ENCODE results near the gene MED13L.

Gene MED13L

DNA sequence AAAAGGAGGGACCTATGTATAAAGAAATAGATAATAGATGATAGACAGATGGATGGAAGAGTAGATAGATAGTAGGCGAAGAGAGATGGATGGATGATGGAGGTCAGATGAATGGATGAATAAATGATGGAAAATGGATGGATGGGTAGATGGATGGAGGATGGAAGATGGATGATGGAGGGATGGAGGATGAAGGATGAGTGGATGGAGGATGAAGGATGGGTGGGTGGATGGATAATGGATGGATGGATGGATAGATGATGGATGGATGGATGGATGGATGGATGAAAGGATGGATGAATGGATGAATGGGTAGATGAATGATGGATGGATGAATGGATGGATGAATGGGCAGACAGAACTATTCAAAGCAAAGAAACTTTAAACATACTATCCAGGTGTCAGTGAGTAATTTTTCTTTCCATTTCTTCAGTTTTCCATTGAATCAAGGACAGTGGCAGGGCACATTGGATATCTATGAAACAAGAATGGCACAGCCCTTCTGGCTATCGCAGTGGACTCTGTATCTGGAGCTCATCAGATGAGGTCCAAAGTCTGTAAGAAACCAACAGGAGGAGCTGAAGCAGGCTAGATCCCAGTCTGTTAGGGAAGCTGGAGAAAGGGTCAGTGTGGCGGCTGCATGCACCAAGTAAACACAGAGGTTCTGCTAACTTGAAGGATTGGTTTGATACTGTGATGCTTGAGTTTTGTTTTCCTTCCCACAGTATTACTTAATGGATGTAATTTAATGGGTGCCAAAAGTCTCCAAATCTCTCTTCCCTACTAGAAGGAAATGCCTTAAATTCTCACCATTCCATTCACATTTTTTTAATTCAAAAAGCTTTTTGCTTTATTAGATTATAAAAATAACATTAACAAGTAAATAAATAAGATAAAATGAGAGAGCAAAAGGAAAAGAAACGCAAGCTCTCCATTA lies 18.1 kb upstream of the MED13L start:
- Histone ChIP-seq H3K4me3 (ENCODE audit: insufficient read depth, low read length, poor library complexity, severe bottlenecking) (no peak overlapping the region), H4K20me1 (ENCODE audit: low read depth, low read length) (no peaks in the 10 kb centered on the region), H3K9me3 (ENCODE audit: insufficient read depth, low read length) (no peaks in the 10 kb centered on the region), H3K79me2 (ENCODE audit: insufficient read depth, low read length) (no peaks in the 10 kb centered on the region), H2AFZ (ENCODE audit: low read depth, low read length, severe bottlenecking) (no peak overlapping the region), H3F3A (ENCODE audit: insufficient read depth) (no peaks in the 10 kb centered on the region), H3K9ac (ENCODE audit: low read length) (no peak overlapping the region), H3K9me2 (replicated peaks; ENCODE audit: insufficient read depth, low read length) (no peaks in the 10 kb centered on the region), H3K4me2 (ENCODE audit: low read depth, low read length, poor library complexity, severe bottlenecking) (no peak overlapping the region), H3K27me3 (ENCODE audit: low read length) (no peaks in the 10 kb centered on the region), H3K36me3 (ENCODE audit: low read length) (no peaks in the 10 kb centered on the region), H3K27ac (ENCODE audit: low read depth, low read length) (no peak overlapping the region)
- TF ChIP-seq, protein P1, sequence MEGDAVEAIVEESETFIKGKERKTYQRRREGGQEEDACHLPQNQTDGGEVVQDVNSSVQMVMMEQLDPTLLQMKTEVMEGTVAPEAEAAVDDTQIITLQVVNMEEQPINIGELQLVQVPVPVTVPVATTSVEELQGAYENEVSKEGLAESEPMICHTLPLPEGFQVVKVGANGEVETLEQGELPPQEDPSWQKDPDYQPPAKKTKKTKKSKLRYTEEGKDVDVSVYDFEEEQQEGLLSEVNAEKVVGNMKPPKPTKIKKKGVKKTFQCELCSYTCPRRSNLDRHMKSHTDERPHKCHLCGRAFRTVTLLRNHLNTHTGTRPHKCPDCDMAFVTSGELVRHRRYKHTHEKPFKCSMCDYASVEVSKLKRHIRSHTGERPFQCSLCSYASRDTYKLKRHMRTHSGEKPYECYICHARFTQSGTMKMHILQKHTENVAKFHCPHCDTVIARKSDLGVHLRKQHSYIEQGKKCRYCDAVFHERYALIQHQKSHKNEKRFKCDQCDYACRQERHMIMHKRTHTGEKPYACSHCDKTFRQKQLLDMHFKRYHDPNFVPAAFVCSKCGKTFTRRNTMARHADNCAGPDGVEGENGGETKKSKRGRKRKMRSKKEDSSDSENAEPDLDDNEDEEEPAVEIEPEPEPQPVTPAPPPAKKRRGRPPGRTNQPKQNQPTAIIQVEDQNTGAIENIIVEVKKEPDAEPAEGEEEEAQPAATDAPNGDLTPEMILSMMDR (IDR thresholded peaks at IDR 0.05; ENCODE audit: insufficient read depth, low read length, poor library complexity, severe bottlenecking) = no peak
- no peak for TF ChIP-seq EZH2phosphoT487 (conservative IDR thresholded peaks at IDR 0.05; ENCODE audit: low read length)

DNA sequence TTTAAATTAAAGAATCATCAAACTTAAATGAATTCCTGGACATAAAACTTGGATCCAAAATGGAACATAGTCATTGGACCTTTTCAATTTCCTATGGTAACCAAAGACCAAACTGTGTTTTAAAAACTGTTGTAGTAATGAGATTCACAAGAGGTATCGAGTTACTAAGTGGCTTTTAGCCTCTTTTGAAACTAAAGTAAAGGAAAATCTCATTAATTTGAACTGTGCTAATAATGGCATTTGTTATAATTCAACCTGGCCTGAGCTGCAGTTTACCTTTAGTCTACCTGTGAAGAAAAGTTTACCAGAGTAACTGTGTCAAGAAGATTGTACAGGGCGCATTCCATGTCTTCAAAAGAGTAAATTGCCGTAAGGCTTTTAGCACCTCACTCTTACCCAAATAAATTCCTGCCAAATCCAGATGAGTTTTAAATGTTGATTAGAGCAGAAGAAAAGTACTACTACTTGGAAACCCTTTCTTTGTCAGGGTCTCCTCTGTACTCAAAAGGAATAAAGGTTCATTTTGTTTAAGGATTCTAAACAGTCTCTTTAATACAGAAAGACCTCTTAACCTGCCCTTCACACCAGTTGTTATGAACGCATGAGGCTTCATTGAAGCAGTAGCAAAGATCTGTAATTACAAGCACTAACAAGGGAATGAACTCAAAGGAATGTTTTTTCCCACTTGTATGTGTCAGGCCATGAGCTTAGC lies 17.1 kb upstream of the MED13L start:
- Histone ChIP-seq H3K27me3 (ENCODE audit: low read length) (no peaks in the 10 kb centered on the region), H4K20me1 (ENCODE audit: low read depth, low read length) (no peaks in the 10 kb centered on the region), H3K36me3 (ENCODE audit: low read length) (no peaks in the 10 kb centered on the region), H3K9ac (ENCODE audit: low read length) (no peak overlapping the region), H3K4me3 (ENCODE audit: insufficient read depth, low read length, poor library complexity, severe bottlenecking) (no peak overlapping the region), H3F3A (ENCODE audit: insufficient read depth) (no peaks in the 10 kb centered on the region), H3K9me3 (ENCODE audit: insufficient read depth, low read length) (no peaks in the 10 kb centered on the region), H3K4me2 (ENCODE audit: low read depth, low read length, poor library complexity, severe bottlenecking) (no peak overlapping the region), H3K79me2 (ENCODE audit: insufficient read depth, low read length) (no peaks in the 10 kb centered on the region), H3K27ac (ENCODE audit: low read depth, low read length) (no peak overlapping the region), H2AFZ (ENCODE audit: low read depth, low read length, severe bottlenecking) (no peak overlapping the region), H3K9me2 (replicated peaks; ENCODE audit: insufficient read depth, low read length) (no peaks in the 10 kb centered on the region)
- TF ChIP-seq, protein P1 (IDR thresholded peaks at IDR 0.05; ENCODE audit: insufficient read depth, low read length, poor library complexity, severe bottlenecking) = no peak
- no peak for TF ChIP-seq EZH2phosphoT487 (conservative IDR thresholded peaks at IDR 0.05; ENCODE audit: low read length)

DNA sequence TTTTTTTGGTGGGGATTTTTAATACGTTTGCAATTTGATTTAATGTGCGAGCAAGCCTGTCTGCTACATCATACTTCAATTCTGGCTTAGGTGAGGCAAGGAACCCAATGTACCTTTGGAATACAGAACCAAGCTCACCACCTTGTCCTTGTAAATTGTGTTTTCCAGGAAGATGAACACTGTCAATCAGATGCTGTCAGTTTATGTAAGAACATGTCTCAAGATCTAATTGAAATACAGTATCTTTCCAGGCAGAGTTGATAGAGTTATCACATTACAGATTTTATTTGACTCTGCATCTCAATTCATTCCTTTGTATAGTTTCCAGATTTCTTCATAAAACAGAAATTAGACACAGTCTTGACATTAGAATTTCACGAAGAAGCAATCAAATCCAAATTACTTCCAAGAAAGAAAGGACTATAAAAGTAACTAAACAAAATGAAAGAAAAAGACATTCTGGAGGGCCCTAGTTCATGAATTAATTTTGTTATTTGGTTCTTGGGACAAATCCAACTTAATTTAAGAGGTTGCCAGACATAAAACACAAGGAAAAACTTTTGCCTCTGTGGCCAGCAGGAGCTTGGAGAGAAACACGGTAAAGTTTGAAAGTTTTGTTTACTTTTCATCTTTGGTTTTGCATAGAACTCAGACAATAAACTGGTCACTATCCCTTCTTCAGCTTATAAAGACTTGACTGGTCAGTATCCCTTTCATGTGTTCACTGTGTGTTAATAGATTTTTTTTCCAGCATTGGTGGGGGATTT lies 16.4 kb upstream of the MED13L start:
- Histone ChIP-seq H3K9me3 (ENCODE audit: insufficient read depth, low read length) (no peaks in the 10 kb centered on the region), H3K36me3 (ENCODE audit: low read length) (no peaks in the 10 kb centered on the region), H3K27ac (ENCODE audit: low read depth, low read length) (no peak overlapping the region), H3K9ac (ENCODE audit: low read length) (no peak overlapping the region), H3K9me2 (replicated peaks; ENCODE audit: insufficient read depth, low read length) (no peaks in the 10 kb centered on the region), H3K79me2 (ENCODE audit: insufficient read depth, low read length) (no peaks in the 10 kb centered on the region), H3K27me3 (ENCODE audit: low read length) (no peaks in the 10 kb centered on the region), H3K4me3 (ENCODE audit: insufficient read depth, low read length, poor library complexity, severe bottlenecking) (no peak overlapping the region), H2AFZ (ENCODE audit: low read depth, low read length, severe bottlenecking) (no peak overlapping the region), H4K20me1 (ENCODE audit: low read depth, low read length) (no peaks in the 10 kb centered on the region), H3F3A (ENCODE audit: insufficient read depth) (no peaks in the 10 kb centered on the region), H3K4me2 (ENCODE audit: low read depth, low read length, poor library complexity, severe bottlenecking) (no peak overlapping the region)
- TF ChIP-seq, protein P1 (IDR thresholded peaks at IDR 0.05; ENCODE audit: insufficient read depth, low read length, poor library complexity, severe bottlenecking) = no peak
- TF ChIP-seq EZH2phosphoT487 (conservative IDR thresholded peaks at IDR 0.05; ENCODE audit: low read length) = no peak

Data from SU-DHL-6 (cell line).